ENCODE results near the gene STK32C. TPM values are rescaled to one million over a fixed set of nuclear protein-coding genes. Genes with fewer than 3 reads are reported as not detected.

STK32C gene
- total RNA-seq, 1 donor: 4.2 TPM

GRCh38 chr10:132250481-132251475 lies 57.0 kb downstream of the STK32C start:
- Histone ChIP-seq H3K27me3 (ENCODE audit: insufficient read depth, low read length) (no peaks in the 10 kb centered on the region), H3K9me3 (ENCODE audit: low read depth, low read length) (no peaks in the 10 kb centered on the region), H3K4me1 (ENCODE audit: insufficient read depth, low read length) (peaks cover 26% of the 10 kb centered on the region), H3K4me3 (ENCODE audit: low read length) (no peak overlapping the region)

GRCh38 chr10:132249824-132250375 lies 57.9 kb downstream of the STK32C start:
- Histone ChIP-seq H3K27me3 (ENCODE audit: insufficient read depth, low read length) (no peaks in the 10 kb centered on the region), H3K4me3 (ENCODE audit: low read length) (no peak overlapping the region), H3K9me3 (ENCODE audit: low read depth, low read length) (no peaks in the 10 kb centered on the region), H3K4me1 (ENCODE audit: insufficient read depth, low read length) (peaks cover 17% of the 10 kb centered on the region)

GRCh38 chr10:132249226-132249724 lies 58.5 kb downstream of the STK32C start:
- H3K4me3 ChIP-seq (ENCODE audit: low read length): no peak overlapping the region
- no peaks in the 10 kb centered on the region for H3K9me3 ChIP-seq (ENCODE audit: low read depth, low read length)
- no peaks in the 10 kb centered on the region for H3K27me3 ChIP-seq (ENCODE audit: insufficient read depth, low read length)
- peaks cover 13% of the 10 kb centered on the region for H3K4me1 ChIP-seq (ENCODE audit: insufficient read depth, low read length)

GRCh38 chr10:132248455-132249225 lies 59.1 kb downstream of the STK32C start:
- Histone ChIP-seq H3K9me3 (ENCODE audit: low read depth, low read length) (no peaks in the 10 kb centered on the region), H3K27me3 (ENCODE audit: insufficient read depth, low read length) (no peaks in the 10 kb centered on the region), H3K4me3 (ENCODE audit: low read length) (no peak overlapping the region), H3K4me1 (ENCODE audit: insufficient read depth, low read length) (peaks cover 13% of the 10 kb centered on the region)

GRCh38 chr10:132247943-132248342 lies 59.8 kb downstream of the STK32C start:
- Histone ChIP-seq H3K27me3 (ENCODE audit: insufficient read depth, low read length) (no peaks in the 10 kb centered on the region), H3K9me3 (ENCODE audit: low read depth, low read length) (no peaks in the 10 kb centered on the region), H3K4me3 (ENCODE audit: low read length) (no peak overlapping the region), H3K4me1 (ENCODE audit: insufficient read depth, low read length) (peaks cover 13% of the 10 kb centered on the region)

- Histone ChIP-seq H3K4me1 (ENCODE audit: insufficient read depth, low read length) (peaks cover 13% of the 10 kb centered on the region), H3K4me3 (ENCODE audit: low read length) (no peak overlapping the region), H3K9me3 (ENCODE audit: low read depth, low read length) (no peaks in the 10 kb centered on the region), H3K27me3 (ENCODE audit: insufficient read depth, low read length) (no peaks in the 10 kb centered on the region)
Measured at GRCh38 chr10:132246296-132246695, 61.5 kb downstream of the STK32C start.

- Histone ChIP-seq H3K4me3 (ENCODE audit: low read length) (no peak overlapping the region), H3K4me1 (ENCODE audit: insufficient read depth, low read length) (peaks cover 12% of the 10 kb centered on the region), H3K9me3 (ENCODE audit: low read depth, low read length) (no peaks in the 10 kb centered on the region), H3K27me3 (ENCODE audit: insufficient read depth, low read length) (no peaks in the 10 kb centered on the region)
Measured at GRCh38 chr10:132245056-132245455, 62.7 kb downstream of the STK32C start.

GRCh38 chr10:132243626-132244025 lies 64.1 kb downstream of the STK32C start:
- no peaks in the 10 kb centered on the region for H3K27me3 ChIP-seq (ENCODE audit: insufficient read depth, low read length)
- H3K9me3 ChIP-seq (ENCODE audit: low read depth, low read length): no peaks in the 10 kb centered on the region
- peaks cover 7% of the 10 kb centered on the region for H3K4me1 ChIP-seq (ENCODE audit: insufficient read depth, low read length)
- H3K4me3 ChIP-seq (ENCODE audit: low read length): no peak overlapping the region

GRCh38 chr10:132243141-132243540 lies 64.6 kb downstream of the STK32C start:
- Histone ChIP-seq H3K9me3 (ENCODE audit: low read depth, low read length) (no peaks in the 10 kb centered on the region), H3K4me1 (ENCODE audit: insufficient read depth, low read length) (peaks cover 2% of the 10 kb centered on the region), H3K4me3 (ENCODE audit: low read length) (no peak overlapping the region), H3K27me3 (ENCODE audit: insufficient read depth, low read length) (no peaks in the 10 kb centered on the region)

GRCh38 chr10:132242103-132242840 lies 65.5 kb downstream of the STK32C start:
- H3K27me3 ChIP-seq (ENCODE audit: insufficient read depth, low read length): no peaks in the 10 kb centered on the region
- H3K9me3 ChIP-seq (ENCODE audit: low read depth, low read length): no peaks in the 10 kb centered on the region
- no peaks in the 10 kb centered on the region for H3K4me1 ChIP-seq (ENCODE audit: insufficient read depth, low read length)

GRCh38 chr10:132241496-132241895 lies 66.3 kb downstream of the STK32C start:
- H3K9me3 ChIP-seq (ENCODE audit: low read depth, low read length): no peaks in the 10 kb centered on the region
- H3K4me3 ChIP-seq (ENCODE audit: low read length): no peak overlapping the region
- no peaks in the 10 kb centered on the region for H3K27me3 ChIP-seq (ENCODE audit: insufficient read depth, low read length)
- no peaks in the 10 kb centered on the region for H3K4me1 ChIP-seq (ENCODE audit: insufficient read depth, low read length)

More at GRCh38 chr10:132242103-132242840, 65.5 kb downstream of the STK32C start:
- H3K4me3 ChIP-seq (ENCODE audit: low read length): no peak overlapping the region

- Histone ChIP-seq H3K4me3 (ENCODE audit: low read length) (no peak overlapping the region), H3K9me3 (ENCODE audit: low read depth, low read length) (no peaks in the 10 kb centered on the region), H3K27me3 (ENCODE audit: insufficient read depth, low read length) (no peaks in the 10 kb centered on the region), H3K4me1 (ENCODE audit: insufficient read depth, low read length) (no peaks in the 10 kb centered on the region)
Measured at GRCh38 chr10:132241086-132241485, 66.7 kb downstream of the STK32C start.

GRCh38 chr10:132240581-132240980 lies 67.2 kb downstream of the STK32C start:
- no peak overlapping the region for H3K4me3 ChIP-seq (ENCODE audit: low read length)
- H3K9me3 ChIP-seq (ENCODE audit: low read depth, low read length): no peaks in the 10 kb centered on the region
- H3K4me1 ChIP-seq (ENCODE audit: insufficient read depth, low read length): no peaks in the 10 kb centered on the region
- no peaks in the 10 kb centered on the region for H3K27me3 ChIP-seq (ENCODE audit: insufficient read depth, low read length)

GRCh38 chr10:132240156-132240555 lies 67.6 kb downstream of the STK32C start:
- Histone ChIP-seq H3K27me3 (ENCODE audit: insufficient read depth, low read length) (no peaks in the 10 kb centered on the region), H3K4me1 (ENCODE audit: insufficient read depth, low read length) (no peaks in the 10 kb centered on the region), H3K4me3 (ENCODE audit: low read length) (no peak overlapping the region), H3K9me3 (ENCODE audit: low read depth, low read length) (no peaks in the 10 kb centered on the region)
